Measurements from ENCODE around the gene PTPN1. TPM values are rescaled to one million over a fixed set of nuclear protein-coding genes. Genes with fewer than 3 reads are reported as not detected.

The PTPN1 gene
- total and polyA plus RNA-seq, 2 donors (not counting 3 experiments of a cell fraction or from before 2014, with no cell fraction given): 41.1 to 64.3 TPM

DNA sequence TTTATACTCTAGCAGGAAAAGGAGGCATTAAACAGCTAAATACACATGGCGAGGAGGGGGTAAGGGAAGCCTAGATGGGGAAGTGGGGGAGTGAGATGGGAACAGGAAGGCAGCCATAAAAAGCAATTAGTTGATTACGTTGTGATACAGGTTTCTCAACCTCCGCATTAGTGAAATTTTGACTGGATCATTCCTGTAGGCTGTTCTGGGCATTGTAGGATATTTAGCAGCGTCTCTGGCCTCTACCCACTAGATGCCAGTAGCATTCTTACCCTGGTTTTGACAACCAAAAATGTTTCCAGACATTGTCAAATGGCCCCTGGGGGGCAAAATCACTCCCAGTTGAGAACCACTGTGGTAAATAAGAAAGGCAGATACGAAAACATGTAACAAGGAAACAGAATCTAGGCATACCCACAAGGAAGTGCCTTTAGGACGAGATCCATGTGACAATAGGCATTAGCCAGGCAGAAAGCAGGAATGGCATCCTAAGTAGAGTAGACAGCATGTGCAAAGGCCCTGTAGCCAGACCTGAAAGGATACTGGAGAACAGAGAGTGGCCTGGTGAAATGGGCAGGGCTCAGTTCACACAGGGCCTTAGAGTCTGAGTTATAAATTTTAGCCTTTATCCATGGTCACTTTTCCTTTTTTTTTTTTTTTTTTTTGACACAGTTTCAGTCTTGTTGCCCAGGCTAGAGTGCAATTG, 25.8 kb upstream of the PTPN1 start:
- Histone ChIP-seq H3K9ac (replicated peaks; ENCODE audit: extremely low read depth, insufficient read depth, low read length) (peak overlapping the region; percentile 80), H3K27ac (ENCODE audit: insufficient read depth, low read depth, low read length) (peak overlapping the region; percentile 72), H3K4me3 (replicated peaks in 1 of 3; ENCODE audit: insufficient read depth in 1 of 3, low read depth in 1 of 3, low read length in 3 of 3) (peak overlapping the region in 1 of 3 experiments; percentile 59), H3K4me1 (ENCODE audit: control insufficient read depth, extremely low read depth, insufficient read depth, low read length) (peaks cover 12% of the 10 kb centered on the region), H3K4me2 (ENCODE audit: insufficient read depth, low read length) (peak overlapping the region; percentile 95), H3K36me3 (ENCODE audit: control insufficient read depth in 2 of 2, extremely low read depth in 1 of 2, insufficient read depth in 2 of 2, low read length in 2 of 2) (no peaks in the 10 kb centered on the region), H3K27me3 (ENCODE audit: control insufficient read depth in 2 of 2, insufficient read depth in 2 of 2, low read length in 2 of 2) (no peaks in the 10 kb centered on the region), H3K9me1 (replicated peaks; ENCODE audit: control insufficient read depth, extremely low read depth, insufficient read depth, low read length) (no peaks in the 10 kb centered on the region), H3K79me2 (ENCODE audit: control insufficient read depth, insufficient read depth, low read length) (no peaks in the 10 kb centered on the region), H3K9me3 (replicated peaks; ENCODE audit: control insufficient read depth, insufficient read depth, low read length) (no peaks in the 10 kb centered on the region), H4K20me1 (replicated peaks; ENCODE audit: control insufficient read depth, extremely low read depth, insufficient read depth, low read length) (no peaks in the 10 kb centered on the region), H2AFZ (ENCODE audit: low read depth, low read length) (peak overlapping the region; percentile 91)
- no peak for DNase-seq (ENCODE audit: low read depth, low spot score)
- TF ChIP-seq JUN (IDR thresholded peaks at IDR 0.05; ENCODE audit: borderline replicate concordance, insufficient read depth, insufficient read length, low read depth): no peak
- no peak for TF ChIP-seq EZH2 (IDR thresholded peaks at IDR 0.05; ENCODE audit: borderline replicate concordance, low read depth, low read length, severe bottlenecking)
- TF ChIP-seq POLR2A (IDR thresholded peaks at IDR 0.05; ENCODE audit: low read depth, low read length): no peak
- no peak for TF ChIP-seq FOS (IDR thresholded peaks at IDR 0.05; ENCODE audit: borderline replicate concordance, insufficient read depth, low read length)
- TF ChIP-seq, protein P1, sequence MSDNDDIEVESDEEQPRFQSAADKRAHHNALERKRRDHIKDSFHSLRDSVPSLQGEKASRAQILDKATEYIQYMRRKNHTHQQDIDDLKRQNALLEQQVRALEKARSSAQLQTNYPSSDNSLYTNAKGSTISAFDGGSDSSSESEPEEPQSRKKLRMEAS (IDR thresholded peaks at IDR 0.05; ENCODE audit: insufficient read depth, insufficient read length): no peak
- ChIA-PET POLR2A (interaction anchor here (0.6 to 1.1 kb wide), 3 partner anchors 8 to 27 kb away, joined by 3 read pairs; no protein-coding TSS in a partner anchor), CTCF (interaction anchor here (0.7 to 2.7 kb wide), 20 partner anchors 8 to 371 kb away, joined by 3 to 22 read pairs (median 5); partner anchors contain the start of genes PTPN1 and UBE2V1)
- intact Hi-C loops (cut with micrococcal nuclease): no loop called here
- no peak for FAIRE-seq
- dilution Hi-C loops (cut with MboI; ENCODE audit: extremely low pct_ligation_motif_present, low sequenced_read_pairs): no loop called here
- no TSS peak for BruUV-seq (replicated peaks)

DNA sequence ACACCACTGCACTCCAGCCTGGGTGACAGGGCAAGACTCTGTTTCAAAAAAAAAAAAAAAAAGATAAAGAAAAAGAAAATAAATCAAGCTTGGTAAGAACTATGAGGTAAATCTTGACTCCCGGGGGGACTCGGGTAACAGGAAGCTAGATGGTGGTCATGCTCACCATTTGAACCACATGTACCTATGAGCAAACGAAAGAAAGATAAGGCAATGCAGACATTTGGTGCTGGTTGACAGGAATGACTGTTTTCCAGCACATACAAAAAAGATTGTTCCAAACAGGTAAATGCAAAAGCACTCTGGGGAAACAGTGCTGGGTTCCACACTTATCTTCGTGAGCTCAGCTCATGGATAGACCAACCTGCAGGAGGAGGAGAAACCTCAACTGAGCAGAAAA, 22.8 kb upstream of the PTPN1 start:
- Histone ChIP-seq H3K27me3 (ENCODE audit: control insufficient read depth in 2 of 2, insufficient read depth in 2 of 2, low read length in 2 of 2) (no peaks in the 10 kb centered on the region), H2AFZ (ENCODE audit: low read depth, low read length) (no peak overlapping the region), H4K20me1 (replicated peaks; ENCODE audit: control insufficient read depth, extremely low read depth, insufficient read depth, low read length) (no peaks in the 10 kb centered on the region), H3K4me3 (replicated peaks in 1 of 3; ENCODE audit: insufficient read depth in 1 of 3, low read depth in 1 of 3, low read length in 3 of 3) (no peak overlapping the region), H3K4me1 (ENCODE audit: control insufficient read depth, extremely low read depth, insufficient read depth, low read length) (peaks cover 24% of the 10 kb centered on the region), H3K27ac (ENCODE audit: insufficient read depth, low read depth, low read length) (no peak overlapping the region), H3K36me3 (ENCODE audit: control insufficient read depth in 2 of 2, extremely low read depth in 1 of 2, insufficient read depth in 2 of 2, low read length in 2 of 2) (no peaks in the 10 kb centered on the region), H3K79me2 (ENCODE audit: control insufficient read depth, insufficient read depth, low read length) (no peaks in the 10 kb centered on the region), H3K9me3 (replicated peaks; ENCODE audit: control insufficient read depth, insufficient read depth, low read length) (no peaks in the 10 kb centered on the region), H3K4me2 (ENCODE audit: insufficient read depth, low read length) (no peak overlapping the region), H3K9me1 (replicated peaks; ENCODE audit: control insufficient read depth, extremely low read depth, insufficient read depth, low read length) (no peaks in the 10 kb centered on the region), H3K9ac (replicated peaks; ENCODE audit: extremely low read depth, insufficient read depth, low read length) (no peak overlapping the region)
- CTCF ChIA-PET: interaction anchor here (1.2 to 1.5 kb wide), 3 partner anchors 11 to 90 kb away, joined by 3 to 4 read pairs (median 3); no protein-coding TSS in a partner anchor
- TF ChIP-seq POLR2AphosphoS5 (IDR thresholded peaks at IDR 0.05; ENCODE audit: insufficient read depth, low read depth, low read length) (no peak), FOS (IDR thresholded peaks at IDR 0.05; ENCODE audit: borderline replicate concordance, insufficient read depth, low read length) (no peak), POLR2A (IDR thresholded peaks at IDR 0.05; ENCODE audit: low read depth, low read length) (no peak), EZH2 (IDR thresholded peaks at IDR 0.05; ENCODE audit: borderline replicate concordance, low read depth, low read length, severe bottlenecking) (no peak), GATA2 (IDR thresholded peaks at IDR 0.05; ENCODE audit: insufficient read depth, insufficient read length, low read depth, low read length) (no peak), MYC (IDR thresholded peaks at IDR 0.05; ENCODE audit: low read depth, low read length) (no peak)
- TF ChIP-seq, protein P2, sequence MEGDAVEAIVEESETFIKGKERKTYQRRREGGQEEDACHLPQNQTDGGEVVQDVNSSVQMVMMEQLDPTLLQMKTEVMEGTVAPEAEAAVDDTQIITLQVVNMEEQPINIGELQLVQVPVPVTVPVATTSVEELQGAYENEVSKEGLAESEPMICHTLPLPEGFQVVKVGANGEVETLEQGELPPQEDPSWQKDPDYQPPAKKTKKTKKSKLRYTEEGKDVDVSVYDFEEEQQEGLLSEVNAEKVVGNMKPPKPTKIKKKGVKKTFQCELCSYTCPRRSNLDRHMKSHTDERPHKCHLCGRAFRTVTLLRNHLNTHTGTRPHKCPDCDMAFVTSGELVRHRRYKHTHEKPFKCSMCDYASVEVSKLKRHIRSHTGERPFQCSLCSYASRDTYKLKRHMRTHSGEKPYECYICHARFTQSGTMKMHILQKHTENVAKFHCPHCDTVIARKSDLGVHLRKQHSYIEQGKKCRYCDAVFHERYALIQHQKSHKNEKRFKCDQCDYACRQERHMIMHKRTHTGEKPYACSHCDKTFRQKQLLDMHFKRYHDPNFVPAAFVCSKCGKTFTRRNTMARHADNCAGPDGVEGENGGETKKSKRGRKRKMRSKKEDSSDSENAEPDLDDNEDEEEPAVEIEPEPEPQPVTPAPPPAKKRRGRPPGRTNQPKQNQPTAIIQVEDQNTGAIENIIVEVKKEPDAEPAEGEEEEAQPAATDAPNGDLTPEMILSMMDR (IDR thresholded peaks at IDR 0.05; ENCODE audit: extremely low read depth in 1 of 2, insufficient read depth in 1 of 2, low read depth in 1 of 2, low read length in 2 of 2): no peak
- no peak for FAIRE-seq
- POLR2A ChIA-PET: interaction anchor here (0.7 kb wide), 1 partner anchor 24 kb away, joined by 4 read pairs; no protein-coding TSS in a partner anchor
- DNase-seq (ENCODE audit: low read depth, low spot score): no peak
- intact Hi-C loops (cut with micrococcal nuclease) (no loop called here), dilution Hi-C loops (cut with MboI; ENCODE audit: extremely low pct_ligation_motif_present, low sequenced_read_pairs) (no loop called here)
- BruUV-seq (replicated peaks): no TSS peak

Data from endothelial cell of umbilical vein (primary cell).